ENCODE measurements around the gene ABHD14A.

DNA sequence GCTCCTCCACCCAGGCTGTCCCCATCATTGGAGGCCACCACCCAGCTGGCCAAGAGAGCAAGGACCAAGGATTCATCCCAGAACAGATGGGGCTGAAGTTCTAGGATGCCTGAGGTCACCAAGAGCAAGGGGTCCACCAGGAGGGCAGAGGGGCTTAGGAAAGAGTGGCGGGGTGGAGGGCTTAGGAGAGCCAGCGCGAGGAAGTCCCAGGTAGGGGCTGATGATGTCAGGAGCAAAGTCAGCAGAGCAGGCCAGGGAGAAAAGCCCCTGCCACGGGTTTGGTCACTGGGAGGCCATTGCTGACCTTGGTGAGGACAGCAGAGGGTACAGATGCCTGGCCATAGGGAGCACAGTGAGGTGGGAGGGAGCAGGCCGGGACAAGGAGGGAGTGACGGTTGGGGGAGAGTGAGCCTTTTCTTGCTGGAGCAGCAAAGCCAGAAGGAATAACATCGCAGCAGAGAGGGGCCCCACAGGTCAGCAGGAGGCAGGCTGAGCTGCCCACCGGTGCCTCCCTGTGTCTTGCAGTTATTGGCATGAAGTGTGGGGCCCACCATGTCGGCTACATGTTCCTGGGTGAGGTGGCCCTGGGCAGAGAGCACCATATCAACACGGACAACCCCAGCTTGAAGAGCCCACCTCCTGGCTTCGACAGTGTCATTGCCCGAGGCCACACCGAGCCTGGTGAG is 27.5 kb upstream of the ABHD14A start:
- TF ChIP-seq, protein P1, sequence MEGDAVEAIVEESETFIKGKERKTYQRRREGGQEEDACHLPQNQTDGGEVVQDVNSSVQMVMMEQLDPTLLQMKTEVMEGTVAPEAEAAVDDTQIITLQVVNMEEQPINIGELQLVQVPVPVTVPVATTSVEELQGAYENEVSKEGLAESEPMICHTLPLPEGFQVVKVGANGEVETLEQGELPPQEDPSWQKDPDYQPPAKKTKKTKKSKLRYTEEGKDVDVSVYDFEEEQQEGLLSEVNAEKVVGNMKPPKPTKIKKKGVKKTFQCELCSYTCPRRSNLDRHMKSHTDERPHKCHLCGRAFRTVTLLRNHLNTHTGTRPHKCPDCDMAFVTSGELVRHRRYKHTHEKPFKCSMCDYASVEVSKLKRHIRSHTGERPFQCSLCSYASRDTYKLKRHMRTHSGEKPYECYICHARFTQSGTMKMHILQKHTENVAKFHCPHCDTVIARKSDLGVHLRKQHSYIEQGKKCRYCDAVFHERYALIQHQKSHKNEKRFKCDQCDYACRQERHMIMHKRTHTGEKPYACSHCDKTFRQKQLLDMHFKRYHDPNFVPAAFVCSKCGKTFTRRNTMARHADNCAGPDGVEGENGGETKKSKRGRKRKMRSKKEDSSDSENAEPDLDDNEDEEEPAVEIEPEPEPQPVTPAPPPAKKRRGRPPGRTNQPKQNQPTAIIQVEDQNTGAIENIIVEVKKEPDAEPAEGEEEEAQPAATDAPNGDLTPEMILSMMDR (IDR thresholded peaks at IDR 0.05): no peak
- no peak for TF ChIP-seq POLR2A (IDR thresholded peaks at IDR 0.05)
